Measurements from ENCODE around the gene GDF15.

GRCh38 chr19:18338541-18338940 lies 47.4 kb upstream of the GDF15 start:
- TF ChIP-seq POLR2A (IDR thresholded peaks at IDR 0.05), result peak in 1 of 2 donors; percentile 9
- no peak for TF ChIP-seq CTCF (IDR thresholded peaks at IDR 0.05)

Data from adrenal gland (tissue), 5 donors.